ENCODE data around the gene IMMP2L. TPM values are rescaled to one million over a fixed set of nuclear protein-coding genes. Genes with fewer than 3 reads are reported as not detected.

IMMP2L gene
- total RNA-seq, 1 donor from 2014 or later: 17.1 TPM

DNA sequence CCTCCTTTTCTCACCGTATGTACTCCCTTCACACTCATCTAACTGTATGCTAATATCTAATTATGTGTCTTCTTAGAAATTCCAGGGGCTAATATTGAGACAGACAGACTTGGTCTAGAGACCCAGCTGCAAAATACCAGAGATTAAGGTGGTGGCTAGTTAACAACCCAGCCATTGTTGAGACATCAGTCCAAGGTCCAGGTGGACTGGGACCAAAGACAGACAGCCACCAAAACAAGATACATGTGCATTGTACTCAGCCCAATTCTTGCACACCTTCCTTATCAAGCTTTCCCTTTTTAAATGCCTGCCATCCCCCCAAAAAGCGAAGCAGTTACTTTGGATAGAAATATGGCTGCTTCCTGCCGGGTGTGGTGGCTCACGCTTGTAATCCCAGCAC is 514.7 kb downstream of the IMMP2L start:
- ATAC-seq: no peak
- intact Hi-C loops (cut with micrococcal nuclease): no loop called here

DNA sequence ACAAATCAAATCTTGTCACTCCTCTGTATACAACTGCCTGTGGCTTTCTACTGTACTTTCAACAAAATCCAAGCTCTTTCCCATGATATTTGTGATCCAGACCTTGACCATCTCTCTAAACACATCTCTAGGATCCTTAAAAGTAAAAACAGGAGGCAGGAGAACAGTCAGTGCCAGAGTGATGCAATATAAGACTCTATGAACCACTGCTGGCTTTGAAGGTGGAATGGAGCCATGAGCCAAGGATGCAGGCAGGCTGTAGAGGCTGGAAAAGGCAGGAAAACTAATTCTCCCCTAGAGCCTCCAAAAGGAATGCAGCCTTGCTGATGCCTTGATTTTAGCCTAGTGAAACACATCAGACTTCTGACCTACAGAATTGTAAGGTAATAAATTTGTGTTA is 516.8 kb downstream of the IMMP2L start:
- ATAC-seq (peak; percentile 67), DNase-seq (no peak)
- intact Hi-C loops (cut with micrococcal nuclease): no loop called here

More for the DNA sequence above, 514.7 kb downstream of the IMMP2L start:
- DNase-seq: no peak

DNA sequence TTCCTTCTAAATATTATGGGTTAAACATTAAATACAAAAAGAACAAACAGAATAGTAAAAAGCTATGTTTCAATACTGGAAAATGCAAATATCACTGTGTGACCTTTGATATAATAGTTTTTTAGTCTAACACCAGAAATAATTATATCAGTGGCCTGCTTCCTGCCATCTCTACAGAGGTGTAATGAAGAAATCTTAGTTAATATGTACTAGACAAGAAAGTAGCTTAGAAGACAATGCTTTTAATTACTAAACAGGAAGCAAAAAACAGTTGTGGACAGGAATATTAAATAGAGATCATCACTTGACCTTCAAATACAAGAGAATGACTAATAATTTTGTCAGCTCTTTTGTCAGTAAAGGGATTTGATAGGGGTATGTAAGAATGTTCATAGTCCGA is 518.7 kb downstream of the IMMP2L start:
- DNase-seq (no peak), ATAC-seq (no peak)
- intact Hi-C loops (cut with micrococcal nuclease): no loop called here

DNA sequence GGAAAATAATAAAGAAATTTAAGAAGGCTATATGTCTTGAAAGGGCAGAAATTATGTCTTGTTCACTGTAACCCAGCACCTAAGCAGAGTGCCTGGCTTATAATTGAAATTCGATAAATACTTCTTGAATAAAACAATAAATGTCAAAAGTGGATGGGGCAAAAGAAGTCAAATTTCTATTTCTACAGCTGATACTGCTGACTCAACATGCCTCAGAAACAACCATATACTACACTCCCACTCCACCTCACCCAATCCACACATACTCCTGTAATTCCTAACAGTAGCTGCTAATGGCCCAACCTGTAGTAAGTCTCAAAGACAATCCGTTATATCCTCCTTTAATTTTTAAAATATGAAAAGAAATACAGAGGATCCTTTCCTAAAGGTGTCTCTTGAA is 519.5 kb downstream of the IMMP2L start:
- intact Hi-C loops (cut with micrococcal nuclease): no loop called here
- no peak for ATAC-seq
- no peak for DNase-seq

DNA sequence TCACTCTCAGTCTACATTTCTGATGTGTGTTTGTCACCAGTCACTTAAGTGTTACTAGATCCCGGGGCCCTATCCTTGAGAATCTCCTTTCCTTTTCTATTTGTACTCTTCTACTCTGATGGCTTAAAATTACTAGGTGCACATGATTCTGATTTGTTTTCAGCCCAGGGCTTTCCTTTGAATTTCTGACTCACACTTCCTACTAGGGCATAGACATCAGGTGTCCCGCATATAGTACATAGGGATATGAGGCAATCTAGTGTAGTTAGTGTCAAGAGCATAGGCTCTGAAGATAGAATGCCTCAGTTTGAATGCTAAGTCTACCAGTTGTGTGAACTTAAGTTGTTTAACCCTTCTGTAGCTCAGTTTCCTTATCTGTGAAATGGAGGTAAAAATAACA is 520.7 kb downstream of the IMMP2L start:
- ATAC-seq: no peak
- no peak for DNase-seq
- intact Hi-C loops (cut with micrococcal nuclease): no loop called here

DNA sequence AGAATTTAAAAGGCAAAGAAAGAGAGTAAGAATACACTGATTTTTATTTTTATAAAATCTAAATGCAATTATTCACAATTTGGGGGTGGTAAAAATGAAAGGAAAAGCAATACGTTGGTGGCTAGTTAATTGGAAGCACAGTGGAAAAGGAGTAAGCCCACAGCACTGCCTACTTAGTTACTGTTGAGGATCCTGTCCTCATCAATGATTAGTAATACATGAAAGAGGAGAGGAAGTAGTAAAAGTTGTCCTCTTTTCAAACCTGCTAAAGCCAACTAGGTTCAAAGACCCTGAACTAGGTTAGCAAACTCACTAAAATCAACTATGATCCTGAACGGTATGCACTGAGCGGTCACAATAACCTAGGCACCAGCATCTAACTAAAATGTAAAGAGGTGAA is 524.1 kb downstream of the IMMP2L start:
- no peak for DNase-seq
- ATAC-seq: no peak
- intact Hi-C loops (cut with micrococcal nuclease): no loop called here

DNA sequence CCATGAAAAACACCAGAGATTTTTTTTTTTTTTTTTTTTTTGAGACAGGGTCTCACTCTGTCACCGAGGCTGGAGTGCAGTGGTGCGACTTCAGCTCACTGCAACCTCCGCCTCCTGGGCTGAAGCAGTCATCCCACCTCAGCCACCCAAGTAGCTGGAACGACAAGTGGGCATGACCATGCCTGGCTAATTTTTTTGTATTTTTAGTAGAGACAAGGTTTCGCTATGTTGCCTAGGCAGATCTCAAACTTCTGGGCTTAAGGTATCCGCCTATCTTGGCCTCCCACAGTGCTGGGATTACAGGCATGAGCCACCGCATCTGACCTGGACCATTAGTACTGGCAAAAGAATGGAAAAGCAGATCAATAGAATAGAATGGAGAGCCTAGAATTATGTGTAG is 530.4 kb downstream of the IMMP2L start:
- intact Hi-C loops (cut with micrococcal nuclease): no loop called here
- ATAC-seq (no peak), DNase-seq (no peak)

DNA sequence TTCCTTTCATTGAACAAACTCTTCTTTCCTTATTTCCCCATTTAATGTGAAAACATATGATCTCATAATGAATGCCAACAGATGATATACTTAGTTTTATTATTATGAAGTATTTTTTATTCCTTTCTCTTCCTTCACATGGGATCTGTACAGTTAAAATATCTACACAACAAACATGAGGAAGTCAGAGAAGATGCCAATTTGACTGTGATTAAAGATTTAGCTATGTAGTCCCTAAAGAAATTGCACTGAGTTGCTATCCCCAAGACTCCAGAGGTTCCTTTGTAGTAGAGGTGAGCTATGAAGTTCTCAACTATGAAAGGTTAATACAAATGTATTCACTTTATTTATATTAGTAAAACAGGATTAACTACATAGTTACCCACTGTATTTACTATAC is 532.0 kb downstream of the IMMP2L start:
- no peak for ATAC-seq
- no peak for DNase-seq
- intact Hi-C loops (cut with micrococcal nuclease): no loop called here

DNA sequence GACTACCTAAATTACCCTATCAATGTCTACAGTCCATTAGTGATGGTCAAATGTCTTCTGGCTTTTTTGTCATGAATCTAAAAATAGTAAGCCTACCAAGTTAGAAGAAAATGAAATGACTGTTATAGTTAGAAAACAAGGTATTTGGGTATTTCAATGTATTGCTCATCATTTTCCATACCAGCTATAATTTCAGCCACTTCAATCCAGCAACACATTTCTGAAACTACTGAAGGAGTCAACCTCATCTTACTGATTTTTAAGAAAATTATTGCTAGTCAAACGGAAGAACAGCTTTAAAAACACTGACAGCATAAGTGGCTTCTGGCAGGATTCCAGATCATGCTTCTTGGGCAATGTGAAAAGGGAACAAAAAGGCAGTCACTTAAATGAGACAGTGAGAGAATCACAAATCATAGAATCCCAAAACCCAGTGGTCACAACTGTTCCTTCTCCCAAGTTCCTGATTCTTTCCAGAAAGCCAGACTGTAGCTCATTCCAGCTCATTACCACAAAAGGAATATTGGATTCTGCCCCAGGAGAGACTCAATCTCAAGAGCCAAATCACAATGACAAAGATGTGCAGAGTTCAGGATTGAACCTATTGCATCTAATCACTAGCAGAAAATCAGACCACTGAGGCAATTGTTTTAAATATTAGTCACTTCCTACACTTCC is 532.6 kb downstream of the IMMP2L start:
- DNase-seq (no peak), ATAC-seq (no peak)
- intact Hi-C loops (cut with micrococcal nuclease): no loop called here

DNA sequence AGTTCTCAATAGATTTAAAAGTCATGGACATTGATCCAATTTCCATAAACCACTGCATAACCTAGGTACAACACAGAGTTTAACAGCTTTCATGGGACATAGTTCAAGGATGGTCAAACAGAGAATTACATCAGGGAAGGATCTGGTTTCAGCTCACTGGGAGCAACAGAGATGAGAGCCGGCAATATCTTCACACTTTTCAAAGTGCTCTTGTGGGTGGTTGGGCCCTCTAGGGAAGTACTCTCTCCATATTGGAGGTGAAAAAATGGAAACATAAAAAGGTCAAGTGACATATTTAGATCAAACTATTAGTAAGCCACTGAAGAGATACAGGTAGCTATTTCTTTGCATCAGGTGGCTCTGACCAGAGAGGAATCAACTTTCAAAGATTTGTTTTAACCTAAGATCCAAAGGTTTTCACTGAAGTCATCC is 533.1 kb downstream of the IMMP2L start:
- ATAC-seq: no peak
- no peak for DNase-seq
- intact Hi-C loops (cut with micrococcal nuclease): no loop called here

DNA sequence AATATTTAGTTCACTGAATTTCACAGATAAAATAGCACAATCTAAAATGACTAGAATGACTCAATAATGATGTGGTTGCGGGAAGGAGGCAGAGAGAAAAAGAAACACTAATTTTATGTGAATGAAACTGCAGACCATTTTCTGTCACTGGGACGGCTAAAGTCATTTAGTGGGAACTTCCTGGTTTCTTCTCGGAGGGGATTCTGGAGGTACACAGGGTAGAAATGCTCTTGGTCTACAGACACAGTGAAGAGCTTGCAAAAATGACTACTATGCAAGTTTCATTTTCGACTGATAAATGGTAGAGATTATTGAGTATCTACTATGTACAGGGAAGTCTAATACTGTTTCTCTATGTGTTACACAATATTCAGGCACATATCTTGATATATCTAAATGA is 534.9 kb downstream of the IMMP2L start:
- DNase-seq (no peak), ATAC-seq (no peak)
- intact Hi-C loops (cut with micrococcal nuclease): no loop called here

DNA sequence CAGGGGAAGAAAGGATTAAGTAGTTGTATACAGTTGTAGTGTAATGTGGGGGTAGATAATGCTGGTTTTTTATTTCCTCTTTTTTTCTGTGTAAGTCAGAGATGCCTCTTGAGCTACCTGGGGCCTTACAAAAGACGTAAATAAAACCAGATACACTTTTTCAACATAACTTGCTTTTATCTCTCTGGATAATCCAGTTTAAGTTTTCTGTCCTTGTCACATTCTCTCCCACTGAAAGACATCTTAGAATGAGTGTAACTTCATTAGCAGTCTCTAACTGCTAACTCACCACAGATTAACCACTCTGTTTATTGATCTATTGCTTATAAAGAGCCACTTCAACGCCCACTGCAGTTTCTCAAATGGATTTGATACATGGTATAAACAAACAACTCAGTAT is 535.5 kb downstream of the IMMP2L start:
- ATAC-seq: no peak
- DNase-seq: no peak
- intact Hi-C loops (cut with micrococcal nuclease): no loop called here

DNA sequence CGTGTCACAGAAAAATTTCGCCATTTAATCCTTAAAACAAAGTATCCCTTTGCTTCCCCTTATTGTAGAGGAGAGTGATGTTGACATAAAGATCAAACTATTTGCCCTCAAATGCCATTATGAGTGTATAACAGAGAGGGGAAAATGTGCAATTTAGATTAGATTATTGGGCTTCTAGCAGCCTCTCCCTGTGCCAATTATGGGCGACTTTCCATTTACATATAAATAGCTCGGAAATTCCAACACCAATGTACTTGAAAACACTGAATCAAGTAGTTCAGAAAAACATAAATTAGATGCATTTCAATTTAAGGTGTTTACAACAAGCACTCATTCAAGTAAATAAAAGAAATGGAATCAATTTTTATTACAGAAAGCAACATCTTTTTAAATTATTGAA is 535.9 kb downstream of the IMMP2L start:
- intact Hi-C loops (cut with micrococcal nuclease): no loop called here
- ATAC-seq (no peak), DNase-seq (no peak)

DNA sequence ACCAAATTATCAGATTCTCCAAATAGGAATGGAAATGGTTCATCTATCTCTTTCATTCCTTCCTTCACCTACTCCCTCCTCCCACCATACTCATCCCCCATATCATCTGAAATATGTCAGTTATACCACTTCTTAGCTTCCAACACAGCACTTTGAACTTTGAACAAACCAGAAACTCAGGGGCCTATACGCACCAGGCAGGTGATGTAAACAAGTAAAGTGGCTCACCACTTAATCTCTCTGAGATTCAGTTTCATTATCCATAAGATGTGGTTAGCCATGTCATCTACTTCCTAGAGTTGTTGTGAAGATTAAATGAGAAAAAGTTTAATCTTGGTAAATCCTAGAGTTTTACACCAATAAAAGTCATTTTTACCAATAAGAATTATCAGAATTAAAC is 537.3 kb downstream of the IMMP2L start:
- ATAC-seq (no peak), DNase-seq (no peak)

DNA sequence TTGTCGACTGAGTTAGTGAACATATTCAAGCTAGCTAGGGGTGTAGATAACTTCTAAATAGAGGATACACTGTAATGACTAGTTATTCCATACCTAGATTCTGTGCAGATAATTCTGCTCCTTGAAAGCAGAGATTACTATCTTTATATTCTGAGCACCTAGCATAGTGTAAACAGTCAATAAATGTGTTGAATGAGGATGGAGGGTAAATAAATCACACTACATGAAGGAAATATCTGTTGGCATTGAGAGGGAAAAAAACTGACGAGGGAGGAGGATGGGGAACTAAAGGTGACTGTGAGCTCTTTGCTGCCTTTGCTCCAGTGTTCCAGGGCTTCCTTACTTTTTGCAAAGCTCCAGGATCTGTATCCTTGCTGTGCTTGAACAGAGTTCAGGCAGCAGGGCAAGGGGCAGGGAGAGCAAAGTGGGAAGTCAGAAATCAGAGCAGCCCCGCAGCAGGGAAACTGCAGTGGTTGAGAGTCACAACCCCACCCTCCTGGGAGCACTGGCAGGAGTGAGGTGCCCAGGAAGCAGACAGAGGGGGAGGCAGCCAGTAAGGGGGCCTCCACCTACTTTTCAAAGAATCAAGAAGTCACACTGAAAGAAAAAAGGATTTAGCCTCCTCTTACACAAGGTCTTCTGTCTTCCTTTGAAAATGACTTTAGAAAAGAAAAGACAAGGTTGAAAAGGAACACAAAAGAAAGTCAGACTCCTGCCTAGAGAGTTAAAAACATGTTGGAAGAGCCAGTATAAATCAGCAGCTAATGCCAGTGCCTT is 543.1 kb downstream of the IMMP2L start:
- intact Hi-C loops (cut with micrococcal nuclease): no loop called here
- ATAC-seq (no peak), DNase-seq (no peak)

More for the DNA sequence above, 537.3 kb downstream of the IMMP2L start:
- intact Hi-C loops (cut with micrococcal nuclease): no loop called here

DNA sequence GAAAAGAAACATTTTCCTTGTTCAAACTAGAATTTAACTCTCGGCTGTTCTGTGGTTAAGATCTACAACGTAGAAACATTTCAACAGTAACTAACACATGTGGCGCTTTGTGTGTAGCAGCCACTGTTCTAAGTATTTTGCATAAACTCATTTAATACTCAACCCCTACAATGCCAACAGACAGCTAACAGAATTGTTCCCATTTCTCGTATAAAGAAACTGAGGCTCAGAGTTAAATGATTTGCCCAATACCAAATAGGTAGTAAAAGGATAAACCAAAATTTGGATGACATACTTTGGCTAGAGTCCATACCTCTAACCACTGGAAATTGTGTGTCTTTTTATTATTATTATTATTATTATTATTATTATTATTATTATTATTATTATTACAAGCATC is 543.8 kb downstream of the IMMP2L start:
- DNase-seq (no peak), ATAC-seq (no peak)
- intact Hi-C loops (cut with micrococcal nuclease): no loop called here

DNA sequence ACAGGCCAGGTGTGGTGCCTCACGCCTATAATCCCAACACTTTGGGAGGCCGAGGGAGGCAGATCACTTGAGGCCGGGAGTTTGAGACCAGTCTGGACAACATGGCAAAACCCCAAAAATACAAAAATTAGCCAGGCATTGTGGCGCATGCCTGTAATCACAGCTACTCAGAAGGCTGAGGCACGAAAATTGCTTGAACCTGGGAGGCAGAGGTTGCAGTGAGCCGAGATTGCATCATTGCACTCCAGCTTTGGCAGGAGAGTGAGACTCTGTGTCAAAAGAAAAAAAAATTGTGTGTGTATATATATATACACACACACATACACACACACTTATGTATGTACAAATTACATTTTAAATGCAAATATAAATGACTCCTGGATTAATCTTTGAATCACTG is 548.2 kb downstream of the IMMP2L start:
- intact Hi-C loops (cut with micrococcal nuclease): no loop called here
- DNase-seq (peak; percentile 18), ATAC-seq (no peak)

DNA sequence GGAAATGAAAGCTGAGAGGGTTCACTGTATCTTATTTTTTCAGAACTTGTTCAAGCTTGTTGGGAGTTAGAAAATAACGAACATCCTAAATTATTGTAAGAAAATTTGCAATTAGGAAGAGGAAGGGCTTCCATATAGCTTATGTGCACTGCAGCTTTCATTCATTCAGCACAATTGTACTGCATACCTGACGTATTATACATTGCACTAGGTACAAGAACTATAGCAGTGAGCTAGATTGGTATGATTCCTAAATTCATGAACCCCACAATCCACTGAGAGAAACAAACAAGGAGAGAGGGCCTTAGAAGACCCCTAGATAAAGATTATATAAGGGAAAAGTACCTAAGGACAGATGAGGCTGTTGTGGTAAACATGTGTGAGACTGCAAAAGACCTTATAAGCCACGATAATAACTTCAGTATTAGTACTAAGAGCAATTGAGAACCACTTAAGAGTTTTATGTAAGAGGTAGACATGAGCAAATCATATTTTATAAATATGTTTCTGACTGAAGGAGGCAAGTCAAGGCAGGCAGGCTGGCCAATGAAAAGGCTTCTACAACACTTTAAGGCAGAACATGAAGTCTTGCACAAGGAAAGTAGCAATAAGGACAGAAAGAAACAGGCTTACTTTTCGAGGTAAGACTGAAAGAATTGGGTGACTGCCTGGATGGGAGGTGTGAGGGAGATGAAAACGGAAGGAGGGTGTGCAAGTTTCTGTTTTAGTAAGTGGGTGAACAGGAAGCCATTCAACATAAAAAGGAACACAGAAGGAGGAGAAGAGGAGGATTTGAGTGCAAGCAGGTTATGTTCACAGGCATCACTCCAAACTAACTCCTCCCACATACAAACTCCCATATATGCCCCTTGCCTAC is 549.3 kb downstream of the IMMP2L start:
- ATAC-seq (no peak), DNase-seq (no peak)
- intact Hi-C loops (cut with micrococcal nuclease): no loop called here

DNA sequence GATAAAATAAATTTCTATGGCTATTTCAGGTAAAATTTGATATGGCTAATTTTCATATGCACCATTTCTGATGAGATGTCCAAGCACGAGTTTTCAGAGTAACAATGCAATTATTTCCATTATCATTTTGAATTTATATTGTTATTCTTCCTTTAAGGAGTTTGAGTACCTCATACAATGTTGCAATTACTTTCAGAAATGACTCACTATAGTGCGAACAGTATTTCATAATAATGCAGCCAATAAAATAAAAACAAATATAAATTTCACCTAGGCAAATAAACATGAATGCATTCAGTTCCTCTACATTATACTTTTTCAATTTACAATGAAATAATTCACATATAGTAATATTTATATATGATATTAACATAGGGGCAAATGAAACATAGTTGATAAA is 550.1 kb downstream of the IMMP2L start:
- ATAC-seq: no peak
- intact Hi-C loops (cut with micrococcal nuclease): no loop called here
- DNase-seq: no peak

DNA sequence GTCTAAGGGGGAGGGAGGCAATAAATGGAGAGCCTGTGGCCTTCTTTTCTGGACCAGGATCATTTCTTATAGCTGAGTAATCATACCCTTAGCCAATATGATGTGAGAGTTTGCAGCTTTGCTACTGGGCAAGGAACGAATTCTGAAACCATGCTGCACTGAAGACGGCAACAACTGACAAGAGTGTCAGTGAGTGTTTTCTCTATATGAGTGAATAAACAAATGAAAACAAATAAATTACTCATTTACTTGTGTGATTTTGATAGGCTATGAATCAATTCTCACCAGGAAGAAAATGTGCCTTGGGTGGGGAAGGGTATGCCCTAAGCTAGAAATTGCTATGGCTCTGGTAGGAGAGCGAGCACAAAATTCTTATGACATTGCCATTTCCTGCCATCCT is 550.8 kb downstream of the IMMP2L start:
- ATAC-seq: no peak
- intact Hi-C loops (cut with micrococcal nuclease): no loop called here
- DNase-seq: no peak

Measured in left ventricle myocardium superior (tissue), 1 donor.